Ramos (cell line): ENCODE results near the gene PROP1.
"Not testable (repeated sequence)": the region's sequence is repeated elsewhere in the genome, so short reads cannot be mapped to it uniquely, and the experiment has no call there.

Source experiments
- in situ Hi-C: fragments of 300-500 bp; cut with MboI; formaldehyde crosslinking; loops from one replicate; pipeline ENCODE4 v1.14.3; 2022; ENCODE audit warnings: low sequenced_read_pairs; ENCODE audit not compliant: unreplicated experiment

PROP1 gene

GRCh38 chr5:177949656-177950055, 46.4 kb downstream of the PROP1 start:
- in situ Hi-C loops = not testable (repeated sequence)

GRCh38 chr5:177949065-177949464, 47.0 kb downstream of the PROP1 start:
- in situ Hi-C loops = not testable (repeated sequence)

GRCh38 chr5:177947912-177948311, 48.1 kb downstream of the PROP1 start:
- in situ Hi-C loops = not testable (repeated sequence)

- in situ Hi-C loops = not testable (repeated sequence)
These were observed 50.3 kb downstream of the PROP1 start for GRCh38 chr5:177945601-177946283.

GRCh38 chr5:177945145-177945544, 50.9 kb downstream of the PROP1 start:
- in situ Hi-C loops = not testable (repeated sequence)

- in situ Hi-C loops = not testable (repeated sequence)
These were observed 52.0 kb downstream of the PROP1 start for GRCh38 chr5:177943805-177944736.

GRCh38 chr5:177942896-177943295, 53.1 kb downstream of the PROP1 start:
- in situ Hi-C loops = not testable (repeated sequence)
